NCI-H1930 (cell line): Measurements from ENCODE around the gene PELI2.

Experiments used
- DNase-seq, 2 experiments: peaks; one replicate each; lab custom pipeline; 2025; lab: John Stamatoyannopoulos, UW

The PELI2 gene

GRCh38 chr14:56244138-56244789, 126.1 kb downstream of the PELI2 start:
- no peak for DNase-seq

- no peak for DNase-seq
Observed at GRCh38 chr14:56247495-56248200, 129.4 kb downstream of the PELI2 start.

GRCh38 chr14:56248442-56248841, 130.2 kb downstream of the PELI2 start:
- no peak for DNase-seq

- DNase-seq = no peak
Observed at GRCh38 chr14:56261046-56261445, 142.8 kb downstream of the PELI2 start.

- DNase-seq = no peak
Observed at GRCh38 chr14:56262530-56262929, 144.3 kb downstream of the PELI2 start.

- DNase-seq = no peak
Observed at GRCh38 chr14:56268039-56268438, 149.8 kb downstream of the PELI2 start.

- DNase-seq = no peak
Observed at GRCh38 chr14:56268673-56269072, 150.5 kb downstream of the PELI2 start.

GRCh38 chr14:56270921-56271320, 152.7 kb downstream of the PELI2 start:
- DNase-seq = no peak

GRCh38 chr14:56271970-56272369, 153.8 kb downstream of the PELI2 start:
- DNase-seq = no peak

GRCh38 chr14:56273155-56273554, 154.9 kb downstream of the PELI2 start:
- no peak for DNase-seq

- no peak for DNase-seq
Observed at GRCh38 chr14:56273951-56274350, 155.7 kb downstream of the PELI2 start.

- DNase-seq = no peak
Observed at GRCh38 chr14:56274556-56274955, 156.3 kb downstream of the PELI2 start.

- no peak for DNase-seq
Observed at GRCh38 chr14:56276108-56276507, 157.9 kb downstream of the PELI2 start.

- no peak for DNase-seq
Observed at GRCh38 chr14:56278383-56278782, 160.2 kb downstream of the PELI2 start.

- no peak for DNase-seq
Observed at GRCh38 chr14:56280843-56281242, 162.6 kb downstream of the PELI2 start.

- DNase-seq = no peak
Observed at GRCh38 chr14:56282179-56282578, 164.0 kb downstream of the PELI2 start.

GRCh38 chr14:56284641-56285040, 166.4 kb downstream of the PELI2 start:
- no peak for DNase-seq

GRCh38 chr14:56289155-56289554, 170.9 kb downstream of the PELI2 start:
- no peak for DNase-seq

- no peak for DNase-seq
Observed at GRCh38 chr14:56290195-56290594, 172.0 kb downstream of the PELI2 start.

GRCh38 chr14:56292970-56293369, 174.8 kb downstream of the PELI2 start:
- DNase-seq = no peak

GRCh38 chr14:56293506-56293905, 175.3 kb downstream of the PELI2 start:
- DNase-seq = no peak

GRCh38 chr14:56294128-56294527, 175.9 kb downstream of the PELI2 start:
- no peak for DNase-seq

GRCh38 chr14:56295743-56296142, 177.5 kb downstream of the PELI2 start:
- no peak for DNase-seq

GRCh38 chr14:56297449-56297848, 179.2 kb downstream of the PELI2 start:
- no peak for DNase-seq
